HG03571 (cell line): ENCODE results near the gene MRPS27.
"Not testable (repeated sequence)": the region's sequence is repeated elsewhere in the genome, so short reads cannot be mapped to it uniquely, and the experiment has no call there.

Experiments used
- ATAC-seq: cut with Tn5 transposase; IDR thresholded peaks from one replicate; pipeline ENCODE4 v1.9.1; 2021; ENCODE audit not compliant: unreplicated experiment

The MRPS27 gene

GRCh38 chr5:72326306-72326649 is 6.2 kb upstream of the MRPS27 start:
- no peak for ATAC-seq

GRCh38 chr5:72325566-72326305 is 5.7 kb upstream of the MRPS27 start:
- no peak for ATAC-seq

GRCh38 chr5:72324189-72324825 is 4.3 kb upstream of the MRPS27 start:
- no peak for ATAC-seq

GRCh38 chr5:72319435-72319975 is 535 bp downstream of the MRPS27 start:
- ATAC-seq, result not testable (repeated sequence)

GRCh38 chr5:72314571-72315172 is 5.4 kb downstream of the MRPS27 start:
- no peak for ATAC-seq

GRCh38 chr5:72313141-72313540 is 6.9 kb downstream of the MRPS27 start:
- no peak for ATAC-seq

- ATAC-seq, result no peak
Observed at GRCh38 chr5:72308853-72309191, 11.2 kb downstream of the MRPS27 start.

GRCh38 chr5:72307968-72308852 is 11.8 kb downstream of the MRPS27 start:
- peak; percentile 92 for ATAC-seq

- ATAC-seq, result no peak
Observed at GRCh38 chr5:72307573-72307967, 12.5 kb downstream of the MRPS27 start.

GRCh38 chr5:72305194-72306142 is 14.6 kb downstream of the MRPS27 start:
- no peak for ATAC-seq

GRCh38 chr5:72302171-72302570 is 17.9 kb downstream of the MRPS27 start:
- ATAC-seq, result no peak

- no peak for ATAC-seq
Observed at GRCh38 chr5:72301557-72301956, 18.5 kb downstream of the MRPS27 start.

GRCh38 chr5:72300590-72301339 is 19.3 kb downstream of the MRPS27 start:
- ATAC-seq, result no peak

- ATAC-seq, result no peak
Observed at GRCh38 chr5:72298711-72299110, 21.3 kb downstream of the MRPS27 start.

- not testable (repeated sequence) for ATAC-seq
Observed at GRCh38 chr5:72298136-72298535, 21.9 kb downstream of the MRPS27 start.

- ATAC-seq, result no peak
Observed at GRCh38 chr5:72296256-72296655, 23.8 kb downstream of the MRPS27 start.

GRCh38 chr5:72295539-72295938 is 24.5 kb downstream of the MRPS27 start:
- ATAC-seq, result no peak

- ATAC-seq, result no peak
Observed at GRCh38 chr5:72294473-72294872, 25.6 kb downstream of the MRPS27 start.

GRCh38 chr5:72293495-72294055 is 26.5 kb downstream of the MRPS27 start:
- ATAC-seq, result no peak
